PFSK-1 (cell line): ENCODE measurements around the gene CACNA1F.

Source experiments
- FOXP2 ChIP-seq: optimal IDR thresholded peaks from 2 replicates; pipeline ENCODE3; 2011; ENCODE audit warnings: borderline replicate concordance, control low read depth, inconsistent platforms; ENCODE audit not compliant: insufficient read depth; ENCODE audit errors: extremely low read length, extremely low read depth
- POLR2AphosphoS5 ChIP-seq: IDR thresholded peaks from 2 replicates; pipeline ENCODE4 v1.6.1; 2012; ENCODE audit warnings: low read depth, mild to moderate bottlenecking, control low read depth, low read length, moderate library complexity
- REST ChIP-seq, 2 experiments: IDR thresholded peaks; 2 replicates each; pipeline versions ENCODE4 v1.6.1 to v1.8.0; 2011 to 2012; ENCODE audit warnings: low read depth in 2 of 2, low read length in 2 of 2, control low read depth in 1 of 2, inconsistent platforms in 1 of 2, mild to moderate bottlenecking in 1 of 2, moderate library complexity in 1 of 2; ENCODE audit not compliant: insufficient read depth in 1 of 2
- TAF1 ChIP-seq: IDR thresholded peaks from 2 replicates; pipeline ENCODE4 v1.6.1; 2012; ENCODE audit warnings: low read length, control low read depth, borderline replicate concordance; ENCODE audit not compliant: insufficient read depth

- TF ChIP-seq POLR2AphosphoS5: no peak
- no peak for TF ChIP-seq FOXP2
- no peak for TF ChIP-seq TAF1
- no peak for TF ChIP-seq REST (IDR thresholded peaks at IDR 0.05; ENCODE audit: insufficient read depth in 1 of 2, low read depth in 2 of 2, low read length in 2 of 2)
Measured at GRCh38 chrX:49269767-49270248, 36.7 kb upstream of the CACNA1F start, which contains the start of gene PPP1R3F.
